Subcutaneous adipose tissue (tissue), 4 donors: Measurements from ENCODE around the gene SASH1. TPM values are rescaled to one million over a fixed set of nuclear protein-coding genes. Genes with fewer than 3 reads are reported as not detected.

Source experiments
- total RNA-seq, 4 donors: library from RNA; depleted of rRNA; stranded (reverse); fragments of >200 nt; gene quantifications; one replicate each; pipeline ENCODE4 v1.1.0, GENCODE V29; 2016
- TF ChIP-seq, protein P1 (sequence below): fragments of 450-650 bp; IDR thresholded peaks from one replicate; pipeline ENCODE4 v1.5.1; 2016; ENCODE audit warnings: low read depth, mild to moderate bottlenecking, control low read depth, antibody characterized with exemption, moderate library complexity

SASH1 gene
- total RNA-seq, 4 donors from 2014 or later, result 234 to 322 (median 267) TPM

DNA sequence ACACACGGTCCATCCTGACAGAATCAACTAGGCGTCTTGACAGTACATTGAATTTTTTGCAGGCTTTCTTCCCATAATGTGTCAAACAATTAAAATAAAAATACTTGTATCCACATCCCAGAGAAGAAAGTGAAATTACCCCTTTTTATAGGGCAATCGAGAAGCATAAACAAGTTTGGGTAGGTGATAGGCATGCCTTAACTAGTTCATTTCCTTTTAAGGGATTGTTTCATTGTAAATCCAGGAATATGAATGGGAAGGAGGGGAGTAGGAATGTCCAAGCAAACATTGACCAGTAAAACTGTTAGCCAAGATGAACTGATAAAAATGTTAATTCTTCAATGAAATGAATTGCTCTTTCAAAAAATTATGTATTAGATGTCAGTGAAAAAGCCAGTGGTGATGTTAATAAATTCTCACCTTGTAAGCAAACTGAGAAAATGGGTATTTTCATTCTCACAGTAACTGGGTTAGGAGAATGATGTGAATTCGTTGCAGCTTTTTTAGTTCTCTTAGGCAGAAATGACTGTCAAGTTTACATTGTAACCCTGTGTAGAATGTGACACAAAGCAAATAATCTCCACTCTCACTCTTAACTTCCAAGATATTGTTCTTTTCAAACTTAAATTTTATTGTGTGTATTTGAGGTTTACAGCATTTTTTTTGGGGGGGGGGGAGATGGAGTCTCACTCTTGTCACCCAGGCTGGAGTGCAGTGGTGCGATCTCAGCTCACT is 31.6 kb downstream of the SASH1 start:
- TF ChIP-seq, protein P1, sequence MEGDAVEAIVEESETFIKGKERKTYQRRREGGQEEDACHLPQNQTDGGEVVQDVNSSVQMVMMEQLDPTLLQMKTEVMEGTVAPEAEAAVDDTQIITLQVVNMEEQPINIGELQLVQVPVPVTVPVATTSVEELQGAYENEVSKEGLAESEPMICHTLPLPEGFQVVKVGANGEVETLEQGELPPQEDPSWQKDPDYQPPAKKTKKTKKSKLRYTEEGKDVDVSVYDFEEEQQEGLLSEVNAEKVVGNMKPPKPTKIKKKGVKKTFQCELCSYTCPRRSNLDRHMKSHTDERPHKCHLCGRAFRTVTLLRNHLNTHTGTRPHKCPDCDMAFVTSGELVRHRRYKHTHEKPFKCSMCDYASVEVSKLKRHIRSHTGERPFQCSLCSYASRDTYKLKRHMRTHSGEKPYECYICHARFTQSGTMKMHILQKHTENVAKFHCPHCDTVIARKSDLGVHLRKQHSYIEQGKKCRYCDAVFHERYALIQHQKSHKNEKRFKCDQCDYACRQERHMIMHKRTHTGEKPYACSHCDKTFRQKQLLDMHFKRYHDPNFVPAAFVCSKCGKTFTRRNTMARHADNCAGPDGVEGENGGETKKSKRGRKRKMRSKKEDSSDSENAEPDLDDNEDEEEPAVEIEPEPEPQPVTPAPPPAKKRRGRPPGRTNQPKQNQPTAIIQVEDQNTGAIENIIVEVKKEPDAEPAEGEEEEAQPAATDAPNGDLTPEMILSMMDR, result no peak

DNA sequence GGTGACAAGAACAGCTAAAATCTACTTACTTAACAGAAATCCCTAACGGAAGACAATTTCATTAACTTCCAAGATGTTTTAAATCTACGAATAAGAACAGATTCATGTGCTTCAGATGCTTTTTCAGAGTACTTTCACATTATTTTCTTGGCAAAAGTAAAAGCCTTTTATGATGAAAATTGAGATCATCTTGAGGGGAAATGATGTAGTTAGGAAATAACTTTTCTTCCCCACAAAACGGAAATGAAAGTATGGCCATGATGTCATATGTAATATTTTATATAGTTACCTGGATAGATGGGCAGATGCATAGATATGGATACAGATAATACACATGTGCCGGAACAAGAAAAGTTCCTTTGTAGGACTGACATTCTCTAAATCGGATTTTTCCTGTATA is 32.8 kb downstream of the SASH1 start:
- TF ChIP-seq, protein P1, result no peak

DNA sequence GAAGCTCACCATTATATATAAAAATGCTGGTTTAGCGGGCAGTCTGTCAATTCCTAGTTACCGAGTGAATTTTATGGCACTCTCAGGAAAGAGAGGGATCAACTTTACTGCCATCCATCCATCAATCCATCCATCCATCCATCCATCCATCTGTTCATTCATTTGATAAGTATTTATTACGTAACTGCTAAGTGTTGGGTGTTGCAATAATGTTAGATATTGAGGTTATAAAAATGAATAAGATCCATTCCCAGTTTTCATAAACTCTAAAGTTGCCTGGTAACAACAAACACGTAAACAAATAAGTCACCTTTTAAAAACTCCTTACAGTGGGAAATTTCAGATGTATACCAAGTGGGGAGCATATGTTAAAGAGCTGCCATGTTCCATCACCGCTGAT is 36.8 kb downstream of the SASH1 start:
- TF ChIP-seq, protein P1, result no peak

DNA sequence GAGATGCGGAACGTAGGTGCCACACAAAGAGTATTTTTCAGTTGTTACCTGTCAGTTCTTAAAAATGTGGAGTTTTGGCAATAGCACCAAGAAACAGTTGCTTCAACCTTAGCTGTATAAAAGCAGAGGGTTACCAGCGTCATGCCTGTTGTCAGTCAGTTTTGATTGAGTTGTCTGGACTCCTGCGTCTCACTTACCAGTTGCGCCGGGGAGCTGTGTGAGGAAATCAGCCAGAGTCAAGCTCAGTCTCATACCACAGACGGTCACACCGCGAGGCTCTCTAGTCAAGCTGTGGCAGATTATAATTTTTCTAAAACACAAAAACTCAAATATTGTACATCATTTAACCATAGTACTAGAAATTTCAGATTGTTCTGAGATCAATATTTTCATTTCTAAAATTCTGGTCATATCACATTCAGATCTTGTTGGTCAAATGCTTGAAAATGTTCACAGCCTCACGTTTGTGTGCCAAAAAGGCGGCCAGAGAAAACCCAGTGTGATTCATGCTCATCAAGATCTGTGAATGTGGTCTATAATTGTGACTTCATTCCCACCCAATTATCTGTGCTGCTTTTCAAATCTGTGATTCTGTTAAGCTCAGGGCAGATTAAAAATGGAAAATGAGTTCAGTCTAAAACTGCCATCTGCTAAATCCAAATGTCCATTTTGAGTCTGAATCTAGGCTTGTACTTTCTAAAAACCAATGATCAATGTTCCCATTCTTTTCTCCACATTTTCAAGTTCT is 37.5 kb downstream of the SASH1 start:
- TF ChIP-seq, protein P1, result no peak

DNA sequence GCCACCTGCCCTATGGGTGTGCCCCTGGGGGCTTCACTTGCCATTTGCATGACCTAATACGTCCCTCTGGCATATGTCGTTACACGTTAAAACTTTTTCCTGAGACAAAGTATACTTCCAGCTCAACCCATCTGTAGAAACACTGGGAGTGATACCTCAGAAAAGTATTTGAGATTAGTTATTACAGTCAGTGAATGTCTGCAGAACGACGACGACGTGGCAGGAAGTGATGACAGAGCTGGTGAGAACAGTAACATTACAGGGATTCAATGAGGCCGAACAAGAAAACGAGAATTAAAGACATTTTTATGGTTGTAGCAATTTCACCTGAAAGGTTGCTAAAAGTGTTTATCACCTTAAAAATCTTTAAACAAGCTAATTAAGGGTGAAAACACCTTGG is 40.2 kb downstream of the SASH1 start:
- TF ChIP-seq, protein P1, result no peak

DNA sequence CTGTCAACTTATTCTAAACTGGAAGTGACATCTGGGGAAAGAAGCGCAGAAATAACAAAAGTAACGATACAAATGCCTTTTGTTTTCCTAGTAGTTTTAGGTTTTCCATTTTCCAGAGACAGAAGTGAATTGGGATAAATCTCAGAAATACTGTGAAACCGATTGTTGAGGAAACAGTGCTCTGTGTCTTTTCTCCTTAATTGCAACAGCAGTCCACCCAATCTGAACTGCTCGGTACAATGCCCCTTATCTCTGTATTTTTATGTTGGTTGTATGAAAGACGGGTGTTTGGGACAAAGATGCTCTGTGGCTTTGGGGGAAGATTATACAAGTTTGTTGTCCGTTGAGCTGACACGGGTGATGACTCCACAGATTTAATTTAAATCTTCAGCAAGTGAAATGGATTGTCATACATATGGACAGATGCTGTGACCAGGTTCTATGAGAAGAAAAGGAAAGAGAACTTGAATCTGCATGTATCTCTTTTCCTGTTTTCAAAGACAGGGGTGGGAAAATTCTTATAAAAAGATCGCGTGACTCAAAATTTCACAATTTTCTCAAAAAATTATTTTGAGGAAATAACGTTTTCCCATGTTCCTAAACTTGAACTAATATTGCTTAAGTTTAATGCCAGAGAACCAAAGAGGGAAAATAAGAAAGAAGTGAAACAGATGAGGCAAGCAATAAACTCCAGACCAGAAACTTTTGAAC is 41.2 kb downstream of the SASH1 start:
- TF ChIP-seq, protein P1, result no peak

DNA sequence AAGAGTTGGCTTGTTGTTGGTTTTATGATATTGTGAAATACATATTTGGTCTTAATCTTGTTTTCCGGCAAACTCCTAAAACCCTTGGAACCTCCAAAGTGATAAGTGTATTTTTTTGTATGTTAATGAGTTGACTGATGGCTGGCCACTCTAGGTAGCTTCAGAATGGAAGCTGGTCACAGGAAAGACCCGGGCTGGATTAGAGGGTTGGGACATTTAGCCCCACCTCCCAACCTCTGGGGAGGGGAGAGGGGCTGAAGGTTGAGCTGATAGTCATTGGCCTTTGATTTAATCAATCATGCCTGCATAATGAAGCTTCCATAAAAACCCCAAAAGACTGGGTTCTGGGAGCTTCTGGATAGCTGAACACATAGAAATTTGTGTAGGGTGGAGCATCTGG is 42.7 kb downstream of the SASH1 start:
- TF ChIP-seq, protein P1, result no peak
